ENCODE data around the gene SLC19A2. TPM values are rescaled to one million over a fixed set of nuclear protein-coding genes. Genes with fewer than 3 reads are reported as not detected.
"Not testable (repeated sequence)": the region's sequence is repeated elsewhere in the genome, so short reads cannot be mapped to it uniquely, and the experiment has no call there.

SLC19A2 gene
- total RNA-seq, 1 experiment from 2014 or later: 4.9 TPM

DNA sequence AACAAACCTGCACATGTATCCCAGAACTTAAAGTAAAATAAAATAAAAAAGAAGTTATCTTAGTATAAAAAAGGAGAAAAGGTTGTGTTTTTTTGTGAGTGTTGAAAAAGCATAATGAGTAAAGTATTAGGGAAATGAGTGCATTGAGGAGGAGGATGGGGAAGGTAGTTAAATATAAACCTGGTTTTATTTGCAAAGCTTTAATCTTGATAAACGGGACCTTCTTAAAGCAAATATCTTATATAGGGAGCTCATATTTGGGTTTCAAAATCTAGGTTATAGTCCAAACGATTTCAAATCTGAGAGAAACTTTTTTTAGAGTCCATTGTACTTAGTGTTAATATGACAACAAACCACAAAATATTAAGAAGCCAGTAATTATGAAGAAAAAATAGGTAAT is 21.7 kb upstream of the SLC19A2 start:
- POLR2A ChIA-PET (ENCODE audit: unreplicated experiment): no interaction called here
- Histone ChIP-seq H3K79me2 (ENCODE audit: low read depth) (no peaks in the 10 kb centered on the region), H3F3A (ENCODE audit: insufficient read depth, low read depth) (peaks cover 18% of the 10 kb centered on the region), H3K27me3 (ENCODE audit: insufficient read depth, low read depth) (no peaks in the 10 kb centered on the region), H2AFZ (no peak overlapping the region), H3K27ac (no peak overlapping the region), H3K4me1 (replicated peaks; ENCODE audit: insufficient read depth) (peaks cover 22% of the 10 kb centered on the region), H3K9me3 (ENCODE audit: insufficient read depth, low read depth) (no peaks in the 10 kb centered on the region), H3K9me2 (ENCODE audit: insufficient read depth) (no peaks in the 10 kb centered on the region), H3K36me3 (ENCODE audit: low read depth) (no peaks in the 10 kb centered on the region), H3K4me3 (no peak overlapping the region), H3K4me2 (no peak overlapping the region), H4K20me1 (ENCODE audit: insufficient read depth) (no peaks in the 10 kb centered on the region)
- intact Hi-C loops (cut with micrococcal nuclease; ENCODE audit: unreplicated experiment): no loop called here
- CTCF ChIA-PET: no interaction called here
- BruUV-seq (replicated peaks): no TSS peak
- DNase-seq: no peak
- TF ChIP-seq, protein P1, sequence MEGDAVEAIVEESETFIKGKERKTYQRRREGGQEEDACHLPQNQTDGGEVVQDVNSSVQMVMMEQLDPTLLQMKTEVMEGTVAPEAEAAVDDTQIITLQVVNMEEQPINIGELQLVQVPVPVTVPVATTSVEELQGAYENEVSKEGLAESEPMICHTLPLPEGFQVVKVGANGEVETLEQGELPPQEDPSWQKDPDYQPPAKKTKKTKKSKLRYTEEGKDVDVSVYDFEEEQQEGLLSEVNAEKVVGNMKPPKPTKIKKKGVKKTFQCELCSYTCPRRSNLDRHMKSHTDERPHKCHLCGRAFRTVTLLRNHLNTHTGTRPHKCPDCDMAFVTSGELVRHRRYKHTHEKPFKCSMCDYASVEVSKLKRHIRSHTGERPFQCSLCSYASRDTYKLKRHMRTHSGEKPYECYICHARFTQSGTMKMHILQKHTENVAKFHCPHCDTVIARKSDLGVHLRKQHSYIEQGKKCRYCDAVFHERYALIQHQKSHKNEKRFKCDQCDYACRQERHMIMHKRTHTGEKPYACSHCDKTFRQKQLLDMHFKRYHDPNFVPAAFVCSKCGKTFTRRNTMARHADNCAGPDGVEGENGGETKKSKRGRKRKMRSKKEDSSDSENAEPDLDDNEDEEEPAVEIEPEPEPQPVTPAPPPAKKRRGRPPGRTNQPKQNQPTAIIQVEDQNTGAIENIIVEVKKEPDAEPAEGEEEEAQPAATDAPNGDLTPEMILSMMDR (conservative IDR thresholded peaks at IDR 0.05): no peak
- no peak for TF ChIP-seq EZH2 (IDR thresholded peaks at IDR 0.05; ENCODE audit: low read depth)

DNA sequence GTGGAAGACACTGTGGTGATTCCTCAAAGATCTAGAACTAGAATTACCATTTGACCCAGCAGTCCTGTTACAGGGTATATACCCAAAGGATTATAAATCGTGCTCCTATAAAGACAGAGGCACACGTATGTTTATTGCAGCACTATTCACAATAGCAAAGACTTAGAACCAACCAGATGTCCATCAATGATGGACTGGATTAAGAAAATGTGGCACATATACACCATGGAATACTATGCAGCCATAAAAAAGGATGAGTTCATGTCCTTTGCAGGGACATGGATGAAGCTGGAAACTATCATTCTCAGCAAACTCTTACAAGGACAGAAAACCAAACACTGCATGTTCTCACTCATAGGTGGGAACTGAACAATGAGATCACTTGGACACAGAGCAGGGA is 17.9 kb upstream of the SLC19A2 start:
- H3K27ac ChIP-seq; BruUV-seq (replicated peaks); intact Hi-C loops (cut with micrococcal nuclease; ENCODE audit: unreplicated experiment); DNase-seq; POLR2A ChIA-PET (ENCODE audit: unreplicated experiment); H3K9me2 ChIP-seq (ENCODE audit: insufficient read depth); H3K79me2 ChIP-seq (ENCODE audit: low read depth); H3K4me3 ChIP-seq; CTCF ChIA-PET; H3K4me2 ChIP-seq; H4K20me1 ChIP-seq (ENCODE audit: insufficient read depth); H3K27me3 ChIP-seq (ENCODE audit: insufficient read depth, low read depth); H3K9me3 ChIP-seq (ENCODE audit: insufficient read depth, low read depth); H3K36me3 ChIP-seq (ENCODE audit: low read depth); H2AFZ ChIP-seq; H3K4me1 ChIP-seq (replicated peaks; ENCODE audit: insufficient read depth); H3F3A ChIP-seq (ENCODE audit: insufficient read depth, low read depth): not testable (repeated sequence)

DNA sequence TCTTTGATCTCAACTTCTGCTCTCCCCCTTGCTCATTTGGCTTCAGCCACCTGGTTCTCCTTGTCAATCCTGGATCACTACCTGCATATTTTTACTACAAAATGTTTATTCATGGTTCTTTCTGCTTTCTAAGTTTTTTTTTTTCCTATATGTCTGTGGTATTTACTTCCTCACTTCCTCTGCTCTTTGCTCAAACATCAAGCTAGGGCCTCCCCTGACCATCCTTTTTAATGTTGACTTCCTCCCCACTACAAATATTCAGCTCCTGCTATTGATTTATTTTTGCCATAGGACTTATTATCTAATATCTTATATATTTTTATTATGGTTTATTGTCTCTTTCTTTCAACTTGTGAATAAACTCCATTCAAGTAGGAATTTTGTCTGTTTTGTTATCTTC is 14.1 kb upstream of the SLC19A2 start:
- Histone ChIP-seq H3K9me2 (ENCODE audit: insufficient read depth) (no peaks in the 10 kb centered on the region), H3K9me3 (ENCODE audit: insufficient read depth, low read depth) (peaks cover 9% of the 10 kb centered on the region; the same call in 1 of the 2 replicates), H3F3A (ENCODE audit: insufficient read depth, low read depth) (peaks cover 14% of the 10 kb centered on the region), H3K36me3 (ENCODE audit: low read depth) (no peaks in the 10 kb centered on the region), H2AFZ (no peak overlapping the region), H3K4me3 (no peak overlapping the region), H4K20me1 (ENCODE audit: insufficient read depth) (no peaks in the 10 kb centered on the region), H3K27ac (no peak overlapping the region), H3K4me2 (no peak overlapping the region), H3K27me3 (ENCODE audit: insufficient read depth, low read depth) (no peaks in the 10 kb centered on the region), H3K79me2 (ENCODE audit: low read depth) (no peaks in the 10 kb centered on the region), H3K4me1 (replicated peaks; ENCODE audit: insufficient read depth) (peaks cover 40% of the 10 kb centered on the region)
- intact Hi-C loops (cut with micrococcal nuclease; ENCODE audit: unreplicated experiment): no loop called here
- CTCF ChIA-PET: no interaction called here
- no TSS peak for BruUV-seq (replicated peaks)
- no peak for DNase-seq
- POLR2A ChIA-PET (ENCODE audit: unreplicated experiment): no interaction called here
- TF ChIP-seq EZH2 (IDR thresholded peaks at IDR 0.05; ENCODE audit: low read depth): no peak

DNA sequence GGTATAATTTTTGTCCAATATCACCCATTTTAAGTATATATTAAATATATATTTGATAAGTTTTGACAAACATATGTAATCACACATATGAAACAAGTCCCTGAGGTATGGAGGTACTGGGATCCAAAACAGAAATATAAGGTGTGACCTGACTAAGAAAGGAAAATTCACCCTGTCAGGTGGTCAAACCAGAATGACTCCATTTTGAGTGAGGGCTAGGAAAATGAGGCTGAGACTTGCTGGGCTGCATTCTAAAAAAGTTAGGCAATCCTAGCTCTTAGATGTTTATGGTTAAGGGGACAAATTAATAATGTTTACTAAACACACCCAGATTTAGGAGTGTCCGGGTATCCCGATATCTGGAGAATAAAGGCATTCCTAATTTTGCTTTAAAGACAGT is 11.6 kb upstream of the SLC19A2 start:
- Histone ChIP-seq H3K9me3 (ENCODE audit: insufficient read depth, low read depth) (peaks cover 9% of the 10 kb centered on the region; the same call in 1 of the 2 replicates), H3K4me1 (replicated peaks; ENCODE audit: insufficient read depth) (peaks cover 40% of the 10 kb centered on the region), H3K4me3 (peak overlapping the region; percentile 32; the same call in 1 of the 2 replicates), H4K20me1 (ENCODE audit: insufficient read depth) (no peaks in the 10 kb centered on the region), H3K4me2 (peak overlapping the region; percentile 62), H3K27me3 (ENCODE audit: insufficient read depth, low read depth) (no peaks in the 10 kb centered on the region), H3K27ac (peak overlapping the region; percentile 59), H3K79me2 (ENCODE audit: low read depth) (no peaks in the 10 kb centered on the region), H3K9me2 (ENCODE audit: insufficient read depth) (no peaks in the 10 kb centered on the region), H3F3A (ENCODE audit: insufficient read depth, low read depth) (peaks cover 14% of the 10 kb centered on the region), H3K36me3 (ENCODE audit: low read depth) (no peaks in the 10 kb centered on the region), H2AFZ (no peak overlapping the region)
- ChIA-PET CTCF (no interaction called here), POLR2A (ENCODE audit: unreplicated experiment) (interaction anchor here (0.6 kb wide), 1 partner anchor 32 kb away, joined by 3 read pairs; no protein-coding TSS in a partner anchor)
- BruUV-seq (replicated peaks): no TSS peak
- intact Hi-C loops (cut with micrococcal nuclease; ENCODE audit: unreplicated experiment): loop anchor here (1.0 kb wide), 1 partner anchor 11 kb away; no protein-coding TSS in a partner anchor
- peak; percentile 41 to 89 for DNase-seq
- TF ChIP-seq, protein P1 (conservative IDR thresholded peaks at IDR 0.05): no peak

Data from PC-9 (cell line).